ENCODE data around the gene GLIPR1L2. TPM values are rescaled to one million over a fixed set of nuclear protein-coding genes. Genes with fewer than 3 reads are reported as not detected.

Gene GLIPR1L2
- total RNA-seq, 1 experiment from 2014 or later: not detected

DNA sequence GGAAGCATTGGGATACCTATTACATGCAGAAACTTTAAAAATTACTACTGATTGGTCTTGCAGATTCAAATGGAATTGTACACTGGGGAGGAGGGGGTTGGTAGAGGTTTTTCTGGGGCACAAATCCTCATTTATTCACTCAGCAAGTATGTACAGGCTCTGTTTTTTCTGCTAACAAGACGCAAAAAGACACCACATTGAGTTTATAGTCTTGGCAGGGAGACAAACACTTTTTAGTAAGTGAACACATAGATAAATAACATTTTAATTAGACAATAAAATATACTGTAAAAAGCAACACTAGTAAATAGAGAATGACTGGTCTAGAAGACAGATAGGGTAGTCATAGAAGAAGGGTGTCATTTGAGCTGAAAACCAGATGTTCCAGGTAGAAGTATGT, 23.8 kb downstream of the GLIPR1L2 start:
- ChIA-PET POLR2A (no interaction called here), CTCF (no interaction called here)
- H3K4me3 Mint-ChIP-seq (ENCODE audit: unreplicated experiment): no peak overlapping the region
- DNase-seq: no peak
- no peaks in the 10 kb centered on the region for H3K9me3 ChIP-seq
- H3K36me3 Mint-ChIP-seq (ENCODE audit: insufficient read depth, unreplicated experiment): no peaks in the 10 kb centered on the region
- H3K4me1 Mint-ChIP-seq (ENCODE audit: low read depth, unreplicated experiment): no peaks in the 10 kb centered on the region
- H3K4me3 ChIP-seq (ENCODE audit: low read depth, low read length): no peak overlapping the region
- H3K27me3 ChIP-seq (replicated peaks; ENCODE audit: control insufficient read depth, insufficient read depth, low read length): no peaks in the 10 kb centered on the region
- TF ChIP-seq, protein P1, sequence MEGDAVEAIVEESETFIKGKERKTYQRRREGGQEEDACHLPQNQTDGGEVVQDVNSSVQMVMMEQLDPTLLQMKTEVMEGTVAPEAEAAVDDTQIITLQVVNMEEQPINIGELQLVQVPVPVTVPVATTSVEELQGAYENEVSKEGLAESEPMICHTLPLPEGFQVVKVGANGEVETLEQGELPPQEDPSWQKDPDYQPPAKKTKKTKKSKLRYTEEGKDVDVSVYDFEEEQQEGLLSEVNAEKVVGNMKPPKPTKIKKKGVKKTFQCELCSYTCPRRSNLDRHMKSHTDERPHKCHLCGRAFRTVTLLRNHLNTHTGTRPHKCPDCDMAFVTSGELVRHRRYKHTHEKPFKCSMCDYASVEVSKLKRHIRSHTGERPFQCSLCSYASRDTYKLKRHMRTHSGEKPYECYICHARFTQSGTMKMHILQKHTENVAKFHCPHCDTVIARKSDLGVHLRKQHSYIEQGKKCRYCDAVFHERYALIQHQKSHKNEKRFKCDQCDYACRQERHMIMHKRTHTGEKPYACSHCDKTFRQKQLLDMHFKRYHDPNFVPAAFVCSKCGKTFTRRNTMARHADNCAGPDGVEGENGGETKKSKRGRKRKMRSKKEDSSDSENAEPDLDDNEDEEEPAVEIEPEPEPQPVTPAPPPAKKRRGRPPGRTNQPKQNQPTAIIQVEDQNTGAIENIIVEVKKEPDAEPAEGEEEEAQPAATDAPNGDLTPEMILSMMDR (IDR thresholded peaks at IDR 0.05; ENCODE audit: insufficient read depth in 1 of 2, low read depth in 1 of 2, low read length in 1 of 2, severe bottlenecking in 1 of 2, unreplicated experiment in 1 of 2): no peak
- H3K27me3 Mint-ChIP-seq (ENCODE audit: insufficient read depth, unreplicated experiment): peaks cover 8% of the 10 kb centered on the region
- no peak overlapping the region for H3K27ac Mint-ChIP-seq (ENCODE audit: unreplicated experiment)
- intact Hi-C loops (cut with micrococcal nuclease; ENCODE audit: unreplicated experiment): no loop called here
- no TSS peak for BruUV-seq (replicated peaks)
- H3K4me1 ChIP-seq: no peaks in the 10 kb centered on the region
- H3K36me3 ChIP-seq (ENCODE audit: control insufficient read depth, insufficient read depth, low read length): no peaks in the 10 kb centered on the region
- H3K9me3 Mint-ChIP-seq (ENCODE audit: unreplicated experiment): no peaks in the 10 kb centered on the region

DNA sequence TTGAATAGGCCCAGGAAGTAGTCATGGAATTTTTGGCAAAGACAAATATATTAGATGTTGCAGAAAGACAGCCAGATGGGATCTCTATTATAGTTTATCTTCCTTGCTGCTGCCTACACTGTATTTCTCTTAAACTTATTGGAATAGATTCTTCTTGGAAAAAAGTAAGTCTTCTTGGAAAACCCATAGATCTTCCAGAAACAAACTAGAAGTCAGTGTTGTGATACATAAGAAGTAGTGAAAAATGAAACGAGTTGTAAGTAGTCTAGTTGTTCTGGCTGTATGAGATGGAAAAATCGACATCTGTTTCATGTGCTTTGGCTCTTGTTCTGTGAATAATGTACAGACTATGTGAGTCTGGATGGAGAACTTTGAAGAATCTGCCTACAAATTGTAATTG, 29.0 kb downstream of the GLIPR1L2 start:
- Histone ChIP-seq H3K4me3 (ENCODE audit: low read depth, low read length) (no peak overlapping the region), H3K27me3 (replicated peaks; ENCODE audit: control insufficient read depth, insufficient read depth, low read length) (no peaks in the 10 kb centered on the region), H3K9me3 (no peaks in the 10 kb centered on the region), H3K4me1 (no peaks in the 10 kb centered on the region), H3K36me3 (ENCODE audit: control insufficient read depth, insufficient read depth, low read length) (no peaks in the 10 kb centered on the region)
- CTCF ChIA-PET: no interaction called here
- no TSS peak for BruUV-seq (replicated peaks)
- TF ChIP-seq, protein P1 (IDR thresholded peaks at IDR 0.05; ENCODE audit: insufficient read depth in 1 of 2, low read depth in 1 of 2, low read length in 1 of 2, severe bottlenecking in 1 of 2, unreplicated experiment in 1 of 2): no peak
- no peak overlapping the region for H3K4me3 Mint-ChIP-seq (ENCODE audit: unreplicated experiment)
- H3K27me3 Mint-ChIP-seq (ENCODE audit: insufficient read depth, unreplicated experiment): peaks cover 3% of the 10 kb centered on the region
- no peak for DNase-seq
- H3K4me1 Mint-ChIP-seq (ENCODE audit: low read depth, unreplicated experiment): no peaks in the 10 kb centered on the region
- H3K27ac Mint-ChIP-seq (ENCODE audit: unreplicated experiment): no peak overlapping the region
- POLR2A ChIA-PET: no interaction called here
- intact Hi-C loops (cut with micrococcal nuclease; ENCODE audit: unreplicated experiment): no loop called here
- H3K36me3 Mint-ChIP-seq (ENCODE audit: insufficient read depth, unreplicated experiment): no peaks in the 10 kb centered on the region
- H3K9me3 Mint-ChIP-seq (ENCODE audit: unreplicated experiment): peaks cover 4% of the 10 kb centered on the region

DNA sequence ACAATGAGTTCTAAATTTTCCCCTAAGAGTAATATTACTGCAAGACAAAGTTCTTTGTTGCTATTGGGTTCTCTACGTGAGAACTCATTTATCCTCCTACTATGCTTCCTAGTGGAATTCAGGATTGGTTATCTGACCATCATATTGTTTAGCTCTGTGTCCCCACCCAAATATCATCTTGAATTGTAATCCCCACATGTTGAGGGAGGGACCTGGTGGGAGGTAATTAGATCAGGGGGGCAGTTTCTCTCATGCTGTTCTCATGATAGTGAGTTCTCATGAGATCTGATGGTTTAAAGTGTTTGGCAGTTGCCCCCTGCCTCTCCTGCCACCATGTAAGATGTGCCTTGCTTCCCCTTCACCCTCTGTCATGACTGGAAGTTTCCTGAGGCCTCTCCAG, 36.6 kb downstream of the GLIPR1L2 start:
- Mint-ChIP-seq H3K4me1 (ENCODE audit: low read depth, unreplicated experiment) (no peaks in the 10 kb centered on the region), H3K4me3 (ENCODE audit: unreplicated experiment) (no peak overlapping the region), H3K27ac (ENCODE audit: unreplicated experiment) (no peak overlapping the region), H3K9me3 (ENCODE audit: unreplicated experiment) (peaks cover 40% of the 10 kb centered on the region), H3K36me3 (ENCODE audit: insufficient read depth, unreplicated experiment) (no peaks in the 10 kb centered on the region), H3K27me3 (ENCODE audit: insufficient read depth, unreplicated experiment) (peaks cover 2% of the 10 kb centered on the region)
- CTCF ChIA-PET: no interaction called here
- Histone ChIP-seq H3K27me3 (replicated peaks; ENCODE audit: control insufficient read depth, insufficient read depth, low read length) (no peaks in the 10 kb centered on the region), H3K9me3 (no peaks in the 10 kb centered on the region; the same call in 1 of the 2 replicates), H3K4me3 (ENCODE audit: low read depth, low read length) (no peak overlapping the region), H3K4me1 (no peaks in the 10 kb centered on the region), H3K36me3 (ENCODE audit: control insufficient read depth, insufficient read depth, low read length) (no peaks in the 10 kb centered on the region)
- BruUV-seq (replicated peaks): no TSS peak
- DNase-seq: no peak
- intact Hi-C loops (cut with micrococcal nuclease; ENCODE audit: unreplicated experiment): no loop called here
- TF ChIP-seq, protein P1 (IDR thresholded peaks at IDR 0.05; ENCODE audit: insufficient read depth in 1 of 2, low read depth in 1 of 2, low read length in 1 of 2, severe bottlenecking in 1 of 2, unreplicated experiment in 1 of 2): no peak
- POLR2A ChIA-PET: no interaction called here

Data from Caco-2 (cell line).